HEK293 (cell line): Measurements from ENCODE around the gene PAPSS1.

ENCODE experiments used
- ATF2 ChIP-seq: fragments of 450-650 bp; formaldehyde crosslinking; IDR thresholded peaks from 2 replicates; pipeline ENCODE4 v1.5.1; 2016; ENCODE audit warnings: missing biosample characterization, missing genetic modification characterization, low read depth
- MZF1 ChIP-seq: fragments of 450-650 bp; formaldehyde crosslinking; IDR thresholded peaks from 2 replicates; pipeline ENCODE4 v1.5.1; 2017; ENCODE audit warnings: missing biosample characterization, missing genetic modification characterization, borderline replicate concordance
- REST ChIP-seq: fragments of 450-650 bp; formaldehyde crosslinking; IDR thresholded peaks from 2 replicates; pipeline ENCODE4 v1.5.1; 2016; ENCODE audit warnings: missing biosample characterization, missing genetic modification characterization
- ZNF16 ChIP-seq: fragments of 450-650 bp; formaldehyde crosslinking; IDR thresholded peaks from 2 replicates; pipeline ENCODE4 v1.5.1; 2016; ENCODE audit warnings: low read depth, missing biosample characterization, missing genetic modification characterization
- ZNF366 ChIP-seq: fragments of 450-650 bp; formaldehyde crosslinking; conservative IDR thresholded peaks from 2 replicates; pipeline ENCODE4 v1.5.1; 2016; ENCODE audit warnings: missing biosample characterization, missing genetic modification characterization

- TF ChIP-seq ZNF366 (tag by site-specific recombination) = no peak
- no peak for TF ChIP-seq REST (tag by site-specific recombination)
- no peak for TF ChIP-seq MZF1 (tag by site-specific recombination)
- TF ChIP-seq ATF2 (tag by site-specific recombination) = no peak
- no peak for TF ChIP-seq ZNF16 (tag by site-specific recombination)
Measured at GRCh38 chr4:107669068-107669467, 51.0 kb downstream of the PAPSS1 start.
